ENCODE results near the gene PDAP1.

DNA sequence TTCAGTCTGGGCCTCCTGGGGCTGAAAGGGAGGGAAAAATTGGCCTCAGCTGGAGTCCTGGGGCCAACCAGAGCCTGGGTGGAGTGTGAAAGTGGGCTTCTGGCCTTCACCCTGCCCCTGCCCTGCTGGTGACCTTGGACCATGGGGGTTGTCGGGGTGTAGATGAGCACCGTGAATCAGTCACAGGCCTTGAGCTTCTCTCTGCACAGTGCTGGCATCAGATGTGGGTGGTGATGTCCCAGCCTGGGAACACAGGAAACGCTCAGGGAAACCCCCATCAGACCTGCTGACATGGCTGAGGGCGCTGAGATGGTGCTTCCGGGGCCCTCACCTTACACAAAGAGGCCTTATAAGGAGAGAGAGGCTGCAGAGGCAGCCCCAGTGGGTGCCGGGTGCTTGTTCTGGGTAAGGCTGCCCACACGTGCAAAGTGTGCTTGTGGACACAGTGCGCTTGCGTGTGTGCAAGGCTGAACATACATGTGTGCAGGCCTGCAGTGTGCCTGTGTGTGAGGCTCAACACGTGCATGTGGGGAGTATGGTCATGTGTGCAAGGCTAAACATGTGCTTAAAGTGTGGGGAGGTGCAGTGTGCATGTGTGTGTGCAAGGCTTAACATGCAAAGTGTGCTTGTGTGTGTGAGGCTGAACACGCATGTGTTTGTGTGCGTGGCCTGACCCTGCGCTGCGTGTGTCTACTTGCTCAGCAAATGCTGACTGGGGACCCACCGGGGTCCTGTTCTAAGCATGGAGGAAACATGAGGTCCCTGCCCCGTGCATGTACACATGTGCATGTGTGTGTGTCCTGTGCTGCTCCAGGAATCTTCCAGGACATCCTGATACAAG is 27.4 kb downstream of the PDAP1 start:
- TF ChIP-seq, protein P1, sequence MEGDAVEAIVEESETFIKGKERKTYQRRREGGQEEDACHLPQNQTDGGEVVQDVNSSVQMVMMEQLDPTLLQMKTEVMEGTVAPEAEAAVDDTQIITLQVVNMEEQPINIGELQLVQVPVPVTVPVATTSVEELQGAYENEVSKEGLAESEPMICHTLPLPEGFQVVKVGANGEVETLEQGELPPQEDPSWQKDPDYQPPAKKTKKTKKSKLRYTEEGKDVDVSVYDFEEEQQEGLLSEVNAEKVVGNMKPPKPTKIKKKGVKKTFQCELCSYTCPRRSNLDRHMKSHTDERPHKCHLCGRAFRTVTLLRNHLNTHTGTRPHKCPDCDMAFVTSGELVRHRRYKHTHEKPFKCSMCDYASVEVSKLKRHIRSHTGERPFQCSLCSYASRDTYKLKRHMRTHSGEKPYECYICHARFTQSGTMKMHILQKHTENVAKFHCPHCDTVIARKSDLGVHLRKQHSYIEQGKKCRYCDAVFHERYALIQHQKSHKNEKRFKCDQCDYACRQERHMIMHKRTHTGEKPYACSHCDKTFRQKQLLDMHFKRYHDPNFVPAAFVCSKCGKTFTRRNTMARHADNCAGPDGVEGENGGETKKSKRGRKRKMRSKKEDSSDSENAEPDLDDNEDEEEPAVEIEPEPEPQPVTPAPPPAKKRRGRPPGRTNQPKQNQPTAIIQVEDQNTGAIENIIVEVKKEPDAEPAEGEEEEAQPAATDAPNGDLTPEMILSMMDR (IDR thresholded peaks at IDR 0.05): no peak
- TF ChIP-seq POLR2AphosphoS5 (IDR thresholded peaks at IDR 0.05): no peak

Data from sigmoid colon (tissue), 4 donors.